Thyroid gland (tissue), 4 donors: ENCODE measurements around the gene DACH2.
"Not testable (repeated sequence)": the region's sequence is repeated elsewhere in the genome, so short reads cannot be mapped to it uniquely, and the experiment has no call there.

Source experiments
- POLR2A ChIP-seq, 2 donors: fragments of 450-650 bp; IDR thresholded peaks; one replicate each; pipeline ENCODE4 v1.6.1; 2017; ENCODE audit warnings: antibody characterized with exemption in 2 of 2, mild to moderate bottlenecking in 2 of 2, moderate library complexity in 1 of 2
- TF ChIP-seq, protein P1 (sequence below), 6 experiments: fragments of 200-600 bp in 3 of 6; fragments of 450-650 bp in 3 of 6; sonication (generic) in 3 of 6; IDR thresholded peaks; one replicate each; pipeline ENCODE4 v1.5.1; 2016 to 2019; ENCODE audit warnings: antibody characterized with exemption in 6 of 6, mild to moderate bottlenecking in 2 of 6, inconsistent platforms in 1 of 6, moderate library complexity in 1 of 6

DNA sequence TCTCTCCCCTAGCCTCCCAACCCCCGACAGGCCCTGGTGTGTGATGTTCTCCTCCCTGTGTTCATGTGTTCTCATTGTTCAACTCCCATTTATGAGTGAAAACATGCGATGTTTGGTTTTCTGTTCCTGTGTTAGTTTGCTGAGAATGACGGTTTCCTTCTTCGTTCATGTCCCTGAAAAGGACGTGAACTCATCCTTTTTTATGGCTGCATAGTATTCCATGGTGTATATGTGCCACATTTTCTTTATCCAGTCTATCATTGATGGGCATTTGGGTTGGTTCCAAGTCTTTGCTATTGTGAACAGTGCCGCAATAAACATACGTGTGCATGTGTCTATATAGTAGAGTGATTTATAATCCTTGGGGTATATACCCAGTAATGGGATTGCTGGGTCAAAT is 33.1 kb downstream of the DACH2 start:
- TF ChIP-seq, protein P1, sequence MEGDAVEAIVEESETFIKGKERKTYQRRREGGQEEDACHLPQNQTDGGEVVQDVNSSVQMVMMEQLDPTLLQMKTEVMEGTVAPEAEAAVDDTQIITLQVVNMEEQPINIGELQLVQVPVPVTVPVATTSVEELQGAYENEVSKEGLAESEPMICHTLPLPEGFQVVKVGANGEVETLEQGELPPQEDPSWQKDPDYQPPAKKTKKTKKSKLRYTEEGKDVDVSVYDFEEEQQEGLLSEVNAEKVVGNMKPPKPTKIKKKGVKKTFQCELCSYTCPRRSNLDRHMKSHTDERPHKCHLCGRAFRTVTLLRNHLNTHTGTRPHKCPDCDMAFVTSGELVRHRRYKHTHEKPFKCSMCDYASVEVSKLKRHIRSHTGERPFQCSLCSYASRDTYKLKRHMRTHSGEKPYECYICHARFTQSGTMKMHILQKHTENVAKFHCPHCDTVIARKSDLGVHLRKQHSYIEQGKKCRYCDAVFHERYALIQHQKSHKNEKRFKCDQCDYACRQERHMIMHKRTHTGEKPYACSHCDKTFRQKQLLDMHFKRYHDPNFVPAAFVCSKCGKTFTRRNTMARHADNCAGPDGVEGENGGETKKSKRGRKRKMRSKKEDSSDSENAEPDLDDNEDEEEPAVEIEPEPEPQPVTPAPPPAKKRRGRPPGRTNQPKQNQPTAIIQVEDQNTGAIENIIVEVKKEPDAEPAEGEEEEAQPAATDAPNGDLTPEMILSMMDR (IDR thresholded peaks at IDR 0.05), result not testable (repeated sequence)
- not testable (repeated sequence) for TF ChIP-seq POLR2A (IDR thresholded peaks at IDR 0.05)
